HG02623 (cell line): ENCODE measurements around the gene ZNF827.

Source experiments
- ATAC-seq: cut with Tn5 transposase; IDR thresholded peaks from one replicate; pipeline ENCODE4 v1.9.1; 2021; ENCODE audit warnings: moderate library complexity; ENCODE audit not compliant: unreplicated experiment

ZNF827 gene

GRCh38 chr4:145731028-145731427, 207.6 kb downstream of the ZNF827 start:
- no peak for ATAC-seq

DNA sequence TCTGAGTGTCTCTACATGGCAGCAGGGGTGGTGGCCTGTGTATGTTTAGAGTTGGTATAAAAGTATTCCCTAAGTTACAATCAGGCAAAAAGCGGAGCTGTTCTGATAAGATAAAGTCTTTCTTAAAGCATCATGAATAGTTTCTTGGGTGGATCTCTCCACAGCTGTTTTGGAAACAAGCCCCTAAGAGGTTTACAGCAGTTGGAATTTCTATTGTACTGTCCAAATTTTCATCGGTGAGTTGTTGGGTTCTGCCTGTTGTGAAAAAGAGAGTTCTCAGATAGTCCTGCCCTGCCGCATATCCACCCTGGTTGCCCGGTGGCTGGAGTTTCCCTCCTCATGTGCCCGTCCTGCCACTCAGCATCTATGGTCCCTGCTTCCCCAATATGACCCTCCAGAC, 208.6 kb downstream of the ZNF827 start:
- no peak for ATAC-seq

- no peak for ATAC-seq
These were observed 215.3 kb downstream of the ZNF827 start for GRCh38 chr4:145723336-145723735.

DNA sequence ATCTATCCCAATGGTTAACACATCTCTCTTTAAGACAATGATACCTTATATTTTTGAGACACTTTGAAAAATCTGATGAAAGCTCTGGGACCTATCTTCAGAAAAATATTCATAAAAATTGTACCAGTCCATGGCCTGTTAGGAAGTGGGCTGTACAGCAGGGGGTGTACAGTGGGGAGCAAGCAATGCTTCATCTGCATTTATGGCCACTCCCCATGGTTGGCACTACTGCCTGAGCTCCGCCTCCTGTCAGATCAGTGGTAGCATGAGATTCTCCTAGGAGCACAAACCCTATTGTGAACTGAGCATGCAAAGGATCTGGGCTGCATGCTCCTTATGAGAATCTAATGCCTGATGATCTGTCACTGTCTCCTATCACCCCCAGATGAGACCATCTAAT, 216.1 kb downstream of the ZNF827 start:
- no peak for ATAC-seq

DNA sequence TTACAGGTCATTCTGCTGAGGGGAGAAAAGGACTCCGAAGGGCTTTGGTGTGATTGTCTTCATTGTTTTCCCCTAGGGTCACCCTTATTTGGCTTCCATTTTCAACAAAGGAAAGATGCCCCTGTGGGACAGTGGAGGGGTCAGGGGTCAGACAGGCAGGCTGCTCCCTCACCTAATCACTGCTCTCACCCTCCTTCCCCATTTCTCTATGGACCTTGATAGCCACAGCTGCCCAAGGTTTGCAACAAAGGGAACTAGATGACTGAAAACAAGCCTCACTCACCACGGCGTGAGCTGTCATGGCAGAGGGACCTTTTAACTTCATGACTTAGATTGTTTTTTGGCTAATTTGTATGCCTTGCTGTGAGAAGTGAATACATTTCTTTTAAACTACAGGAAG, 218.0 kb downstream of the ZNF827 start:
- ATAC-seq = peak; percentile 34

DNA sequence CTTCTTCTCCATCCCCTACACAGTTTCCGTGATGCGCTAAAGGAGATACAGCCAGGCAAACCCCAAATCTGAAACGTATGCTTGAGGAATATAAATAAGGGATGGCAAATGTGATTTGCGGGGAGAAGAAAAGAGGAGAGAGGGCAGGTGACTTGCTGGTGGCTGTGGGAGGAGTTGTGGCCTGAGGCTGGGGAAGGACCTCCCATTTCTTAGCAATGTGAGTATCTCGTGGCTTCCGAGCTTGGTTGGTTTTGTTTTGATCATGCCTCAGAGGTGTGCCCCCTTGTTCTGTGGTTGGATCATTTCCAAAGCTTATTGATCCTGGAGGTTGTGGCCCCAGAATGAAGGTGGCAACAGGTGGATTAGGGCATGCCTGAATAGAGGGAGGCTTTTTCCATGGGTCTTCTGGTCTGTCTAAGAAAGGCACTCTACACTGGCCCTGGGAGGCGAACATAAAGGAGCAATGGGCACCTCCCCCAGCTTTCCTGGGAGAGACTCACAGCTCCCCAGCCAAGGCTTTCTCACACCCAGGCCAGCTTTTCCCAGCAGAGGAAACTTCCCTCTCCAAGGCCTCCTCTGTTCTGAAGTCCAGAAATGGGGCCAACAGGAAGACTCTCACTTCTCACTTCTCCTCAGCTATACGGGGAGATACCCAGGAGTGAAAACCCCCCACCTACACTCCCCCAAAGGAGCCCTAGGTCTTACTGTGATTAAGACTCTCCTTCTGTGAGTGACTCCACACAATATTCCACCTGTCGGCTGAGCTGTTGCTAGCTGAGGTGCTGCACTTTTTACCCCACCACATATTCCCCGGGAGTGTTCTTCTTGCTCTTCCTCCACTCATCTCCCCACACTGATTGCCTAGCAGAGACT, 218.6 kb downstream of the ZNF827 start:
- ATAC-seq = peak; percentile 63

GRCh38 chr4:145716661-145717200, 221.9 kb downstream of the ZNF827 start:
- ATAC-seq = no peak

GRCh38 chr4:145716200-145716599, 222.4 kb downstream of the ZNF827 start:
- ATAC-seq = no peak

DNA sequence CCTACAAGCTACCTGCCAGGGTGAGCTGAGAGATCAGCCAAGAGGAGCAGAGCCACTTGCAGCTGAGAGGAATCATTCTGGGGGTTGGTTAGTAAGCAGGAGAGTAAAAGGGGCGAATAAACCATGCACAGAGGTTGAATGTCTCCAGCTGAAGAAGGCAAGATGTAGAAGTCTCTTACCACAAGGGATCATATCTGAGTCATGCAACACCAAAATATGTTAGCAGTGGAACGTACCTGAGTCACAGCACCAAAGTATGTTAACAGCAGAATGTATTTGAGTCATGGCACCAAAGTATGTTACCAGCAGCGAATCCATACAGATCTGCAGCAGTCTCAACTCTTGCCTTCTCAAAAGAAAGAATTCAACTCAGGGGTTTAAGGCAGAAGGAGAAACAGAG, 228.8 kb downstream of the ZNF827 start:
- ATAC-seq = no peak

DNA sequence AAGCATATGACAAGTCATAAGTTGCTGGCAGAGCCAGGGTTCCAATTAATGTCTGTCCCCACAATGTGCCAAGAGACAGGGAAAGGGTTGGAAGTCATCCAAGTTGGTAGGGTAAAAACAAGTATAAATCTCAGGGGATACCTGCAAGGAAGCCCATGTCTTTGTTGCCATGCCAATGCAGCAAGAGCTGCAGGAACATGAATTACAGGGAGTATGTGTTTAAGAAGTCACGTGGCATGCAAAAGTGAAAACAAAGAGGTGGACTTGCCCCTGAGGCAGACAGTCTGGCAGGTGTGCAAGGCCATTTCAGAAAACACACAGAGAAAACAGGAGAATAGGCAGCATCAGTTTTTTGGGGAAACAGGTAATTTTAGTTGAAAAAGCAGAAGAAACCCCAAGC, 229.3 kb downstream of the ZNF827 start:
- ATAC-seq = no peak
